HUES6 (cell line): ENCODE measurements around the gene CATSPERE.

Experiments used
- H3K27ac ChIP-seq: 2 replicates; pipeline ENCODE4 v1.7.0; 2013; ENCODE audit warnings: low read depth, mild to moderate bottlenecking, low read length, inconsistent platforms
- H3K27me3 ChIP-seq: 2 replicates; pipeline ENCODE4 v1.6.1; 2013; ENCODE audit warnings: low read length; ENCODE audit not compliant: control insufficient read depth, insufficient read depth
- H3K36me3 ChIP-seq: 2 replicates; pipeline ENCODE4 v1.6.1; 2013; ENCODE audit warnings: low read length; ENCODE audit not compliant: control insufficient read depth, insufficient read depth
- H3K4me1 ChIP-seq: 2 replicates; pipeline ENCODE4 v1.6.1; 2013; ENCODE audit warnings: low read length; ENCODE audit not compliant: control insufficient read depth, insufficient read depth
- H3K4me3 ChIP-seq: 2 replicates; pipeline ENCODE4 v1.5.1; 2013; ENCODE audit warnings: low read depth, low read length
- H3K9ac ChIP-seq: one replicate; pipeline ENCODE4 v1.6.1; 2013; ENCODE audit warnings: mild to moderate bottlenecking, low read length
- H3K9me3 ChIP-seq: 2 replicates; pipeline ENCODE4 v1.6.1; 2013; ENCODE audit warnings: low read depth, low read length; ENCODE audit not compliant: control insufficient read depth, insufficient read depth

The CATSPERE gene

GRCh38 chr1:244461245-244462071, at the start of gene CATSPERE:
Gene CATSPERE (plus strand): TSS chr1:244461273. CDS start chr1:244461430, 157 bp downstream.
- Histone ChIP-seq H3K4me1 (no peaks in the 10 kb centered on the region), H3K9me3 (peaks cover 8% of the 10 kb centered on the region), H3K27me3 (no peaks in the 10 kb centered on the region), H3K9ac (peak within 1 kb of the TSS; percentile 76), H3K36me3 (no peaks in the 10 kb centered on the region), H3K27ac (peak within 1 kb of the TSS; percentile 82), H3K4me3 (peak within 1 kb of the TSS; percentile 73)

GRCh38 chr1:244412176-244412575, 48.9 kb upstream of the CATSPERE start:
- Histone ChIP-seq H3K4me3 (no peak overlapping the region), H3K27me3 (no peaks in the 10 kb centered on the region), H3K27ac (no peak overlapping the region), H3K9ac (no peak overlapping the region), H3K9me3 (no peaks in the 10 kb centered on the region), H3K36me3 (peaks cover 90% of the 10 kb centered on the region), H3K4me1 (no peaks in the 10 kb centered on the region)

- no peak overlapping the region for H3K4me3 ChIP-seq
- H3K27me3 ChIP-seq: no peaks in the 10 kb centered on the region
- no peaks in the 10 kb centered on the region for H3K9me3 ChIP-seq
- H3K27ac ChIP-seq: peak overlapping the region; percentile 24; the same call in 1 of the 2 replicates
- H3K9ac ChIP-seq: peak overlapping the region; percentile 24
- no peaks in the 10 kb centered on the region for H3K4me1 ChIP-seq
- H3K36me3 ChIP-seq: peaks cover 96% of the 10 kb centered on the region
Observed at GRCh38 chr1:244413736-244414135, 47.3 kb upstream of the CATSPERE start.

GRCh38 chr1:244414543-244414942, 46.5 kb upstream of the CATSPERE start:
- H3K4me3 ChIP-seq: no peak overlapping the region
- H3K9ac ChIP-seq: no peak overlapping the region
- no peaks in the 10 kb centered on the region for H3K4me1 ChIP-seq
- no peak overlapping the region for H3K27ac ChIP-seq
- H3K9me3 ChIP-seq: no peaks in the 10 kb centered on the region
- H3K27me3 ChIP-seq: no peaks in the 10 kb centered on the region
- peaks cover 96% of the 10 kb centered on the region for H3K36me3 ChIP-seq

GRCh38 chr1:244419024-244419423, 42.0 kb upstream of the CATSPERE start:
- H3K4me3 ChIP-seq: no peak overlapping the region
- H3K4me1 ChIP-seq: no peaks in the 10 kb centered on the region
- H3K36me3 ChIP-seq: peaks cover 99% of the 10 kb centered on the region
- no peaks in the 10 kb centered on the region for H3K9me3 ChIP-seq
- no peak overlapping the region for H3K27ac ChIP-seq
- no peak overlapping the region for H3K9ac ChIP-seq
- no peaks in the 10 kb centered on the region for H3K27me3 ChIP-seq

- Histone ChIP-seq H3K4me1 (no peaks in the 10 kb centered on the region), H3K9ac (no peak overlapping the region), H3K27me3 (no peaks in the 10 kb centered on the region), H3K27ac (no peak overlapping the region), H3K36me3 (peaks cover 80% of the 10 kb centered on the region), H3K4me3 (no peak overlapping the region), H3K9me3 (no peaks in the 10 kb centered on the region)
Observed at GRCh38 chr1:244422174-244422573, 38.9 kb upstream of the CATSPERE start.

- Histone ChIP-seq H3K36me3 (peaks cover 56% of the 10 kb centered on the region), H3K4me3 (no peak overlapping the region), H3K9me3 (no peaks in the 10 kb centered on the region), H3K27me3 (no peaks in the 10 kb centered on the region), H3K4me1 (no peaks in the 10 kb centered on the region), H3K27ac (no peak overlapping the region), H3K9ac (no peak overlapping the region)
Observed at GRCh38 chr1:244424649-244425334, 36.3 kb upstream of the CATSPERE start.

GRCh38 chr1:244427647-244428046, 33.4 kb upstream of the CATSPERE start:
- H3K36me3 ChIP-seq: peaks cover 44% of the 10 kb centered on the region
- no peak overlapping the region for H3K9ac ChIP-seq
- no peak overlapping the region for H3K4me3 ChIP-seq
- no peaks in the 10 kb centered on the region for H3K4me1 ChIP-seq
- H3K9me3 ChIP-seq: no peaks in the 10 kb centered on the region
- H3K27me3 ChIP-seq: no peaks in the 10 kb centered on the region
- no peak overlapping the region for H3K27ac ChIP-seq

- Histone ChIP-seq H3K4me3 (no peak overlapping the region), H3K36me3 (peaks cover 42% of the 10 kb centered on the region), H3K9ac (no peak overlapping the region), H3K27me3 (no peaks in the 10 kb centered on the region), H3K4me1 (no peaks in the 10 kb centered on the region), H3K27ac (no peak overlapping the region), H3K9me3 (no peaks in the 10 kb centered on the region)
Observed at GRCh38 chr1:244429818-244430217, 31.3 kb upstream of the CATSPERE start.

GRCh38 chr1:244431166-244431565, 29.9 kb upstream of the CATSPERE start:
- H3K4me1 ChIP-seq: no peaks in the 10 kb centered on the region
- H3K9ac ChIP-seq: no peak overlapping the region
- H3K27ac ChIP-seq: no peak overlapping the region
- no peak overlapping the region for H3K4me3 ChIP-seq
- H3K9me3 ChIP-seq: no peaks in the 10 kb centered on the region
- no peaks in the 10 kb centered on the region for H3K27me3 ChIP-seq
- peaks cover 42% of the 10 kb centered on the region for H3K36me3 ChIP-seq

GRCh38 chr1:244435562-244436205, 25.4 kb upstream of the CATSPERE start:
- Histone ChIP-seq H3K4me1 (peaks cover 18% of the 10 kb centered on the region), H3K9me3 (no peaks in the 10 kb centered on the region), H3K36me3 (peaks cover 45% of the 10 kb centered on the region), H3K4me3 (no peak overlapping the region), H3K9ac (no peak overlapping the region), H3K27me3 (no peaks in the 10 kb centered on the region), H3K27ac (no peak overlapping the region)
